SKM-1 treated with dmso at 0.1 percent for 144 hours (cell line): Measurements from ENCODE around the gene AURKA.
"Not testable (repeated sequence)": the region's sequence is repeated elsewhere in the genome, so short reads cannot be mapped to it uniquely, and the experiment has no call there.

Experiments
- DNase-seq: peaks from one replicate; lab custom pipeline; 2025; ENCODE audit not compliant: unreplicated experiment; lab: John Stamatoyannopoulos, UW

The AURKA gene

DNA sequence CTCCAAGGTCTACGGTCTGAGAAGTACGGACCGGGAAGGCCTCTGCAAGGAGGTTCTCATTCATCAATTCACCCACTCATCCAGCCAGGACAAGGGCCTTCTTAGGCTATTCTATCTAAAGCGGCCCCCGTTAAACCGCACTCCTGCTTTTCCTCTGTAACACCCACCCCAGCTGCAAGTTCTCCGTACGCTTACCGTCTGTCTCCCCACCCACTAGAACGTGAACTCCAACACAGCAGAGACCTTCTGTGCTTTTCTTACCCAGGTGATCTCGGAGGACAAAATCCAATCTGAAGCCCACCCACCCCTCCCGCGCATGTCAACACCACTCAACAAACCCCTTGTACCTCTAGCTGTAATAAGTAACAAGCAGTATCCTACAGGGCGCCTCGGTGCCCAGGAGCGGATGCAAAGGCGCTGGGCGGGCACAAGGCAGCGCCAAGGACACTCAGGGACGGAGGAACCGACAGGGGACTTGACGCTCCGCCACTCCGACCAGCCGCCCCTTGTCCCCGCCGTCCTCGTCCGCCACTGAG, 351 bp downstream of the AURKA start:
- DNase-seq: peak; percentile 45

- DNase-seq: no peak
These were observed 978 bp downstream of the AURKA start for GRCh38 chr20:56391037-56391436.

DNA sequence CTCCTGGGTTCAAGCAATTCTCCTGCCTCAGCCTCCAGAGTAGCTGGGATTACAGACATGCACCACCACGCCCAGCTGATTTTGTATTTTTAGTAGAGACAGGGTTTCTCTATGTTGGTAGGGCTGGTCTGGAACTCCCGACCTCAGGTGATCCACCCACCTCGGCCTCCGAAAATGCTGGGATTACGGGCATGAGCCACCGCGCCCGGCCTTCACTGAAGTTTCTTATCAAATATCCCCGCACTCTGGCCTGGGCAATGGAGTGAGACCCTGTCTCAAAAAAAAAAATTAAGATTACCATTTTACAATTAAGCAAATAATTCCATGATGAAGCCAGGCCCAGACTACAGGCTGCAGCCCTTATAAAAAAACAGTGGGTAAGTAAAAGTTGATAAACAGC, 1.6 kb downstream of the AURKA start:
- not testable (repeated sequence) for DNase-seq

DNA sequence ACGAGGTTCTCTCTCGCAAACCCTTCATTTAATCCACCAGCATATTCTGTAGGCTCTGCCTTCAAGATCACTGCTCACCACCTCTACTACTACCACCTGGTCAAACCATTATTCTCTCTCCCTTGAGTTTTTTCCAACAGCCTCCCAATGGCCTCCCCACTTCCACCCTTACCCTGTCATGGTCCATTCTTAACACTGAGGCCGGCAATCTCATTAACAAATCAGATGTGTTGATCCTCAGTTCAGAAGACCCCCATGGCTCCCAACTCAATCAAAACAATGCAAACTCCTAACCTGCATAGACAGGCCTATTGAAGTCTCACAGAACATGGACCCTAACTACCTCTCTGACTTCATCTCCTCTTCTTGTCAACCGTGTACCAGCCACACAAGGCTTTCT, 2.2 kb downstream of the AURKA start:
- DNase-seq: no peak

- DNase-seq: no peak
These were observed 3.1 kb downstream of the AURKA start for GRCh38 chr20:56388882-56389281.

GRCh38 chr20:56386219-56386618, 5.8 kb downstream of the AURKA start:
- DNase-seq: no peak

- DNase-seq: no peak
These were observed 6.9 kb downstream of the AURKA start for GRCh38 chr20:56385130-56385529.

DNA sequence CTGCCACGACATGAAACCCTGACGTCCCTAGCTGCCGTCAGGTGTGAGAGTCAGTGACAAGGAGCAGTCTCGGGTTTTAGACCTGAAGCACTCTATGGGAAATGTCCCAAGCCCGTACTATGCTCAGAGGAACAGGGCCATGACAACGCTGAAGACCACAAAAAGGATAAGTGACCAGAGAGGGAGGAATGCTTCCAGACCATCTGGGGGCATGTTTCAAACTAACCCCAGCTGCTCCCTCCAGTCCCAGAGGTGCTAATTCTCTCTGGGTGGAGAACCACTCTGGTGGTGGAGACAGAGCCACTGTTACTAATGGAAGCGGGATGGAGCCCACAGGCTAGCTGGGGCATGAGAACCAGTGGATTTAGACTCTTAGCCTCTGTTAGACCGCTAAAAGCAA, 8.7 kb downstream of the AURKA start:
- no peak for DNase-seq

DNA sequence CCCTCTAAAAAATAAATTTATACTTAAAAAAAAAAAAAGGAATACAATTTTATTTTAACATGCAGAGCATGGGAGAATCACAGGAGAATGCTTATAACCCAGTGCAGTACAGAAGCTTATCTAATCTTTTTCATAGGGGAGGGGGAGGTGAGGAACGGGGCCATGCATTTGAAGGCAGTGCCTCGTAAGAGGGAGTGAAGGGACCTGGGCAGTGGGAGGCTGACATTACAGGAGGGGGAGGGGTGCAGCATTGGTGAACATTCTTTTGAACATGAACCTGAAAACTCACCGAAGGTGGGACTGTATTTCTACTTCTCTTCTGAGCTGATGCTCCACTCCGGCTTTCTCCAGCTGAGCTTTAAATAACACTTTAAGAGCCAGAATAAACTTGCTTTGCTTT, 9.3 kb downstream of the AURKA start:
- no peak for DNase-seq

DNA sequence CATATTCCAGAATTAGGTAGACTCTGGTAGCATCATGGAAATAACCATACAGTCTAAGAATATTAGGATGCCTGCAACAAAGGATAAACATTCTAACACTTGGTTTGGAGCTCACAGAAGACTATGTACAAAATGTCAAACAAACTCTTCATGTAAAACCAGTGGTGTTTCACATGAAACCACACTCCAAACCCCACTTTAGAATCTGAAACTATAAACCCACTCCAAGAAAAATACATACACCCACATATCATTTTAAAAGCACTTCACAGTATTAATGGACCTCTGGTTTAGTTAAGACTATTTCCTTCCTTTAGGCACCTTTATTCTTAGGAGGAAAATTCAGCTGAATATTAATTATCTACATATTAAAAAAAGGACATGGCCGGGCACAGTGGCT, 10.5 kb downstream of the AURKA start:
- DNase-seq: no peak

DNA sequence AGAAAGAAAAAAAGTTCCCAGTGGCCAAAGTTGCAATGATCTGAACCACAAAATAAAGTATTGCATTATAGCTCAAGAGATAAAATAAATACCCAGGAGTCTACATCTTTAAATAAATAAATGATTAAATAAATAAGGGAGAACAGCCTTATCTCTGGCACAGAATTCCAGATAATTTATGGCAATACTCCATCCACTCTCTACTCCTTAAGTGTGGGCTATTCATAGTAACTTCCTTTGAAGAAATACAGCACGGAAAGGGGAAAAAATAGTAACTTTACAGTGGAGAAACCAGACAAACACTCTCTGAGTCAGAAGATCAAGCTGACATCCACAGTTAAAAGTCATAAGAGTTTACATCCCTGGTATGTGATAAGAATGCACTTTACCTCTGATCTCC, 11.6 kb downstream of the AURKA start:
- DNase-seq: no peak

GRCh38 chr20:56378386-56378785, 13.6 kb downstream of the AURKA start:
- no peak for DNase-seq

DNA sequence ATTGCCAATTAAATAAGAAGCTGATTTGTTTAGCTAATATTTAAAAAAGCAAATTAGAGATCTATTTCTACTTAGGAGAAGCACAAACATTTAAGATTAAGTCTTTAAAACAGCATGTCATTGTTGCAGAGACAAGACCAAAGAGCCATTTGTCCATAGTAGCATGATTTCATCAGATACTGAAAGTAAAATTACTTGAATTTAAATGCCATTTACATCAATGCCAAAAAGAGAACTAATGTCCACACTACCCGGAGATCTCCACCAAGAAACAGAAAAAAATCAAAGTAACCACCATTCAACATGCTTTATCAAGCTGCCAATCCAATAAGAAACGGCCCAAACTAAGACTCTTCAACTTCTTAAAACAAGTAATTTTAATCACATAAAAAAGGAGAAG, 15.7 kb downstream of the AURKA start:
- DNase-seq: no peak

GRCh38 chr20:56373942-56374341, 18.1 kb downstream of the AURKA start:
- peak; percentile 44 for DNase-seq

- DNase-seq: no peak
These were observed 19.2 kb downstream of the AURKA start for GRCh38 chr20:56372850-56373249.

- no peak for DNase-seq
These were observed 20.0 kb downstream of the AURKA start for GRCh38 chr20:56371977-56372376.

GRCh38 chr20:56369179-56369578, 22.8 kb downstream of the AURKA start:
- DNase-seq: no peak

GRCh38 chr20:56368351-56369134, 23.5 kb downstream of the AURKA start:
- DNase-seq: no peak

DNA sequence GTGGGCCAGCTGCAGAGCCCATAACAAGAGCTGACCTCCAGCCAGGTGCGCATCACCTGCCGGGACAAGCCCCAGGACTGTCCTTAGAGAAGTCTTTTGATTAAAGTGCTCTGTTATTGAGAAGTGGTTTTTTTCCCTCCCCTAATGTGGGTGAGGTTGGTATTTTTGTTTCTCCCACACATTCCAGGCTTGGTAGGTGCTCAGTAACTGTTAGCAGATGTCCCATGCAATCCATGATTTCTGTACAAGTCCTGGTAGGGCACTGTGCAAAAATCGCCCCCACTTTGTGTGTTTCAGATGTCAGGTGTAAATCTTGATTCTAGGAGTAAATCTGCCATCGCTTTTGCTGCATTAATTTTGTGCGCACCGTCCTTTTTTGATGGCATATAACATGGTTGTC, 28.5 kb downstream of the AURKA start:
- no peak for DNase-seq

DNA sequence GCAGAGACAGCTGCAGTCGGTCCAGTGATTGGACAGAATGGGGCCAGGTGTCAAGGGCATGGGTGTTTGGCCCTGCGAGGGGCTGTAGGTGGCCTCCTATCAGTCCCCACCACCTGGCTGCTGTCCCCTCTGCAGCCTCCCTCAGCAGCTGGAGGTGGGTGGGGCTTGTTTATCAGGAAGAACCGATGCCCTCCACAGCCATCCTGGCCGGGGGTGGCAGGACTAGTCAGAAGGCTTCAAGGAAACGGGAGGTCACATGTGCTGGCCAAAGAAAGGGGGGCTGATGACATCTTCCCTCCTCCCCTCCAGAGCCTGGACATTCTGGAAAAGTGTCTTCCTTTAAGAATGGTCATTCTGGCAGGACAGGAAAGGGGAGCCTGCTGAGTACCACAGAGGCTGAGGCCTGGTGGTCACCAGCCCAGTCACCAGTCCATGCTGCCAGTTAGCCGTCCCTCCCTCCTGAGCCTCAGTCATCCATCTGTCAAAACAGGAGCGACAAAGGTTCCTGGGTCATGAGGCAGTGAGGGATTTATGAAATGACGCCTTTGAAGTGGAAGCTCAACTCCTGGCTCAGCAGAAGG, 29.1 kb downstream of the AURKA start:
- DNase-seq: no peak

GRCh38 chr20:56361900-56362299, 30.1 kb downstream of the AURKA start:
- no peak for DNase-seq

- DNase-seq: no peak
These were observed 31.2 kb downstream of the AURKA start for GRCh38 chr20:56360908-56361205.
